HUDEP-2 (cell line): ENCODE results near the gene ATP5PO.
"Not testable (repeated sequence)": the region's sequence is repeated elsewhere in the genome, so short reads cannot be mapped to it uniquely, and the experiment has no call there.

Source experiments
- DNase-seq, 76 experiments: peaks; one replicate each; lab custom pipeline; 2025; ENCODE audit not compliant: unreplicated experiment in 76 of 76; lab: John Stamatoyannopoulos, UW

Gene ATP5PO

DNA sequence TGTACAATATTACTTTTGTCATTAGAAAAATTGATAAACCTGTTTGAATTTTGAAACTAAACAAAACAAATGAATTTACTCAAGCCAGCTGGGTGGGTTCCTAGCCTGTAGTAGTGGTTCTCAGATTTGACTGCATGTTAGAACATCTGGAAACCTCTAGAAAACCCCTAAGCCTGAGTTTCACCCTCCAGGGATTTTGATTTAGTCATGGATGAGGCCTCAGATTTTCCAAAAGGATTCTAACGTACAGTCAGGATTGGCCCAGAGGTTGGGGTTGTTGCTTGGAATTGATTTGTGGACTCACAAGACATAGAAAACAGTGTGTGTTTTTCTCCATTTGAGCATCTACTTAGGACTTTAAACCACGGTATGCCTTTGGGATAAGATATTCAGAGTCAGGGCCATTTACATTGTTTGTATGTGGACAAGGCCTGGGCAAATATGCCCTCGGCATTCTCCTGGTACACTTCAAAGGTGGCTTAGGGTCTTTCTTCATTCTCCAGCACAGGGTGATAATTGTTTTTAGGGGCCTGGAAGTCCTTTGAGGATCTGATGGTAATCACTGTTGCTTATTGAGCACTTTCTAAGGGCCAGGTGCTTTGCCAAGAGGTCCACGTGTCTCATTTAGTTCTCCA is 42.6 kb downstream of the ATP5PO start:
- no peak for DNase-seq

DNA sequence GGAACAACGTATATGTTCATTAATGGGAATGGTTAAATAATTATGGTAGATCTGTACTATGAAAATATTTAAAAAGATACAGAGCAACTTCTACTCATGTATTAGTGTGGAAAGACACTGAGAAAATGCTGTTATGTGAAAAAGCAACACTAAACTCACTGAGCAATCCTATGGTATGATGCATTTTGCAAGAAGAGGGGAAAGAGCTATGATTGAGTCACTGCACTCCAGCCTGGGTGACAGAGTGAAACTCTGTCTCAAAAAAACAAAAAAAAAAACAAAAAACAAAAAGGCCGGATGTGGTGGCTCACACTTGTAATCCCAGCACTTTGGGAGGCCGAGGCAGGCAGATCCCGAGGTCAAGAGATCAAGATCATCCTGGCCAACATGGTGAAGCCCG is 44.4 kb downstream of the ATP5PO start:
- DNase-seq, result no peak

DNA sequence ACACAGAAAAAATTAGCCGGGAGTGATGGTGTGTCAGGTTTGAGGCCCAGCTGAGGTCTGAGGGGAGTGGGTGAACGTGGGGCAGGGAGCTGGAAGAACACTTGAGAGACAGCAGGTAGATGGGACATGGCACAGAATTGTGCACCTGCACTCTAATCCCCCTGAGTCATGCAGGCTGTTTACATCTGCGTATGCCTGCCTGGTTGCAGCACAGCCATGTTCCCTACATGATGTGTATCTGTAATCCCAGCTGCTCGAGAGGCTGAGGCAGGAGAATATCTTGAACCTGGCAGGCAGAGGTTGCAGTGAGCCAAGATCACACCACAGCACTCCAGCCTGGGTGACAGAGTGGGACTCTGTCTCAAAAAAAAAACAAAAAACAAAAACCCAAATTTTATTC is 44.8 kb downstream of the ATP5PO start:
- DNase-seq, result peak in 3 of 76 experiments; percentile 5 to 42 (median 16)

DNA sequence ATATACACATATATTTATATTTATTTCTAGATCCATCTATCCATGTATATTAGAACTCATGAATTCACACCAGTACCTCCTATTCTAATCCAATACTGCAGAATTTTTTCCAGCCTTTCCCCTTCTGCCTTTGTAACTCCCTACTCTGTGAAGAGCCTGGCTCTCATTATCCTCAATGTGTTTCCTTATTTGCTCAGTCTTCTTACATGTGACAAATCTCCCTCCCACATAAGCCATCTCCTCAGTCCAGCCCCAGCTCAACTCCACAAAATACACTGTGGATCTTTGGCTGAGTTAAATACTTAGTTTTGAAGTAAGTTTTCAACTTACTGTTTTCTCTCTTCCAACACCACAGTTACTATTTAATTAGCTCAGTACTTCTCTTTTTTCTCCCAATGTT is 45.7 kb downstream of the ATP5PO start:
- no peak for DNase-seq

DNA sequence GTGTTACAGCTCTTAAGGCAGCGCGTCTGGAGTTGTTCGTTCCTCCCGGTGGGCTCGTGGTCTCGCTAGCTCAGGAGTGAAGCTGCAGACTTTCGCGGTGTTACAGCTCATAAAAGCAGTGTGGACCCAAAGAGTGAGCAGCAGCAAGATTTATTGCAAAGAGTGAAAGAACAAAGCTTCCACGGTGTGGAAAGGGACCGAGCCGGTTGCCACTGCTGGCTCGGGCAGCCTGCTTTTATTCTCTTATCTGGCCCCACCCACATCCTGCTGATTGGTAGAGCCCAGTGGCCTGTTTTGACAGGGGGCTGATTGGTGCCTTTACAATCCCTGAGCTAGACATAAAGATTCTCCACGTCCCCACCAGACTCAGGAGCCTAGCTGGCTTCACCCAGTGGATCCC is 47.7 kb downstream of the ATP5PO start:
- not testable (repeated sequence) for DNase-seq

DNA sequence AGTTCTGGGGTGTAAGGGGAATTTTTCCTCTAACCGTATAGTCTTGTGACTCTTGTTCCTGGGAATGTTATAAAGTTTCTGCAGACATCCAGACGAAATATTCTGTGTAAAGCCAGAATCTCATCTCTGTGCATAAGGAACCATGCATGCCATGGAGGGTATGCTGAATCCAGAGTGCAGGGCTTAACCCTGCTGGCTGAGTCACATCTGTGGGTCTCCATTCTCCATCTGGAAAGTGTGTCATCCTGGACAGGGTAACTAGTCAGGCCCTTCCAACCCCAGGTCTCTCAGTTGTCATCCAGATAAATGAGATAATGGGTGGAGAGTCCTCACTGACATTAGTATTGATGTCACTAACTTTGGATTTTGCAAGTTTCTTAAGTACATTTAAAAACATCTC is 48.8 kb downstream of the ATP5PO start:
- no peak for DNase-seq

DNA sequence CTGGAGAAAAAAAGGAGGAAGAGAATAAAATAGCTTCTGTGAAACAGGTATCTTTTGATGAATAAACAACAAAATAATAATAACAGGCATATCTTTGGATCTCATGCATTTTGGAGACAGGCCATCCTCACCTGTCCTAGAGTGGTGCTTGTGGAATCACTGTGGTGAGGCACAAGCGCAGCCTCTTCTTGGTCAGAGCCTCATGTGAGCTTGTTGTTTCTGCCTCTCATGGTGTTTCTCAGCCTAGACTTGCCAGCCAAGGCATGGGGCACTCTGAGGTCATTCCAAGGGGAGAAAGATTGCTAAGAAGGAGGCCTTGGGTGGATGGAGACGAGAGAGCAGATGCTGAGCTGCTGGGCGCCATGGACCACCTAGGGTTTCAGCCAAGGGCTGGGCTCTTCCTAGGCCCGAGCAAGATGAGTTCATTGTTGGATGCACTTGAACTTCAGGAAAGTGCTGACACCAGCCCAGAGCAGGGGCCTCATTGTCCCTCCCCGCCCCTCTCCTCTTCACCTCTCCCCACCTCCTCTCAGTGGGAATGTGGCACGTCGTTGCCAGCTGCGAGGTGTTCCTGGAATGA is 49.5 kb downstream of the ATP5PO start:
- DNase-seq, result no peak

DNA sequence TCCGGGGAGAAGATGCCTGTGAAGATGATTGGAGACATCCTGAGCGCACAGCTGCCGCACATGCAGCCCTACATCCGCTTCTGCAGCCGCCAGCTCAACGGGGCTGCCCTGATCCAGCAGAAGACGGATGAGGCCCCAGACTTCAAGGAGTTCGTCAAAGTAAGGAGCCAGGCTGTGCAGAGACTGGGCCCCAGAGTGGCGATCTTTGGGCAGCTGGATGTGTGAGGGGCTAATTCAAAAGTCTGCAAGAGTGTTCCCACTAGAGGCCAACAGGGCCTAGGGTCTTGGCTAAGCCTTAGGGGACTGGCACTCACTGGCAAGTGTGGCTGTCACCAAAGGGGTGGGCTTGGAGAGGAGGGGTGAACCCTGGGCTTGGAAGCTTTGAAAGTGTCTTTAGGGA is 50.4 kb downstream of the ATP5PO start:
- no peak for DNase-seq

DNA sequence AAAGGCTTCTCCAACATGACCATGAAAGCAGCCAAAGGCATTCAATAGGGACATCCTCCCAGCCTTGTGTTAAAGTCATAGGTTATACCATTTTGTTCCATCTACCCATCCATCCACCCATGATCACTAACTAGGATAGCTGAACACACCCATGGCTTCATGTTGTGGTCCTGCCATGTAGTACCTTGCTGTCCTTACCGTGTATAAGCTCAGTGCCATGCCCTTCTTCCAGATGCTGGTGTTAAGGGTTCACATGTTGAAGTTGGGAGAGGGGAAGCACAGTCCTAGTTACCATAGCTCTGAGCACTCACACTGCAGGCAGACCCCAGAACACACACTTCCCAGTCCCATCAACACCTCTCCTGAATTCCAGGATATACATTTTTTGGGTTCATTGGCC is 51.5 kb downstream of the ATP5PO start:
- DNase-seq, result no peak

DNA sequence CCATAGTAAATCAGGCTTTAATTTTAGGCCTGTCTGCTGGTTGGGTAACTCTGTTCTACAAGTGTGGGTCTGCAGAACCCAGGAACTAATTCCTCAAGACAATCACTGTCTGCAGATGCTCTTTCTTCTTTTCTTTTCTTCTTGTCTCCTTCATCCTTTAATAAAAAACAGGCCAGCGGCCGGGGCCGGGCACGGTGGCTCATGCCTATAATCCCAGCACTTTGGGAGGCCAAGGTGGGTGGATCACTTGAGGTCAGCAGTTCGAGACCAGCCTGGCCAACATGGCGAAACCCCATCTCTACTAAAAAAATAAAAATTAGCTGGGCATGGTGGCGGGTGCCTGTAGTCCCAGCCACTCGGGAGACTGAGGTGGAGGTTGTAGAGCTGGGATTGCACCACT is 52.4 kb downstream of the ATP5PO start:
- not testable (repeated sequence) for DNase-seq

DNA sequence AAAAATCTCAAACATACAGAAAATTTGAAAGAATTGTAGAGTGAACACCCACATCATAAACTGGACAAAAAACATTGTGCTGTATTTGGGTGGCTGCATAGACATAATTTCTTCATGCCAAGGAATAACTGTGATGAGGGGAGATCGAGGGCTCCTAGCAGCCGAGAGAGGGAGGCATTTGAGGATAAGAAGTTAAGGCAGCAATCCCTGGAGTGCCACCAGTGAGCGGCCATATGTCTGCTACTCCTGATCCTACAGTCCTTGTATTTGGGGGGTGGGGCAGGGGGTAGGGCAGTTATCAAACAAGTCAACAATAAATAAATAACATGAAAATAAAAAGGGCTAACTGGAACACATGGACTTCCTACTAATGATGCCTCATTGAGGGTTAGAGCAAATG is 54.5 kb downstream of the ATP5PO start:
- DNase-seq, result no peak

DNA sequence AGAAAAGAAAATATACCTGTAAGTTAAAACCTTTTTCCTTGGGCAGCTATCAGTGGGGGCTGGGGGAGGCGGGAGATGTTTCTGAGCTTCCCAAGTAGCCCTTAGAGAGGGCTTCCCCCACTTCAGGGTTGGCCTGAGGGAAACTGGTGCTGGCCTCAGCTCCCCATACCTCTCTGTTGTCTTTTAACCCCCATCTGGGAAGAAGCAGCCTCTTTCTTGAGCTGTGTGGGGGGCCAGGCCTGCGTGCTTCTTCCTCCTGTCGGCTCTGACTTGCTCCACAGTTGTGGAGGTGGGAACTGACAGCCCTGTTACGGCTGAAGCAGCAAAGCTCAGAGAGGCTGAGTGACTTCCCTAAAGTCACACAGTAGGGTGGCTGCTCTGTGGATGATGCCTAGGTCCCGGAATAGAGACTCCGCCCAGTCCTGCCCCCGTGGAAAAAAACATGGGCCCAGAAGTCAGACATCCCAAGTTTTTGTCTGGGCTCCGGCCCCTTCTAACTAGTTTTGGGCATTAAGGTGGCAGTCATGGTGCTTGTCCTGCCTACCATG is 55.2 kb downstream of the ATP5PO start:
- DNase-seq, result no peak

DNA sequence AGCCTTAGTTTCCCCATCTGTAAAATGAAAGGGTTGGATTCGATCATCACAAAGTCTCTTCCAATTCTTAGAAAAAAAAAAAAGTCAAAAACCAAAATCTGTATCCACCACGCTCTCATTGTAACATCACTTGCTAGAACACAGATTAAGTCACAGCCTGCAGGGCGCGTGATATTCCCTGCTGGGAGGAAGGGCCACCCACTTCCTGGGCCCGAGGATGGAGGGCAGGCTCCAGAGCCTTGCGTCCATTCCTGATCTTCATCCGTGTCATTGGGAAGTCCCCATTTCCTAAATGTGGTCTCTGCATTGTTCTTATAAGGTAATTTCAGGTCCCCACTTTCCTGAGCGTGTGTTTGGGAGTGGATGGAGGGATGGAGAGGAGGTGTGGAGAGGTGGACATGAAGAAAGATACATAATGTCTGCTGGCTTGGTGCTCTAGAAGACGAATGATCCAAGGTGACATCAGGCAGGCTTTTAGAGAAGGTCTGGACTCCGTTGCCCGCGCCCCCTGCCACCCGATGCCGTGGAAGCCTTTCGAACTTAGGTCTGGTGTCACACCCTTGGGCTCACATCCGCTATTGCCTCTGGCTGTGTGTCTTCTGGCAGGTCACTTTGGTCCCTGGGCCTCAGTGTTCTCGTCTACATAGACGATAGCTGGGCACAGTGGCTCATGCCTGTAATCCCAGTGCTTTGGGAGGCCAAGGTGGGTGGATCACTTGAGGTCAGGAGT is 56.1 kb downstream of the ATP5PO start:
- DNase-seq, result no peak

DNA sequence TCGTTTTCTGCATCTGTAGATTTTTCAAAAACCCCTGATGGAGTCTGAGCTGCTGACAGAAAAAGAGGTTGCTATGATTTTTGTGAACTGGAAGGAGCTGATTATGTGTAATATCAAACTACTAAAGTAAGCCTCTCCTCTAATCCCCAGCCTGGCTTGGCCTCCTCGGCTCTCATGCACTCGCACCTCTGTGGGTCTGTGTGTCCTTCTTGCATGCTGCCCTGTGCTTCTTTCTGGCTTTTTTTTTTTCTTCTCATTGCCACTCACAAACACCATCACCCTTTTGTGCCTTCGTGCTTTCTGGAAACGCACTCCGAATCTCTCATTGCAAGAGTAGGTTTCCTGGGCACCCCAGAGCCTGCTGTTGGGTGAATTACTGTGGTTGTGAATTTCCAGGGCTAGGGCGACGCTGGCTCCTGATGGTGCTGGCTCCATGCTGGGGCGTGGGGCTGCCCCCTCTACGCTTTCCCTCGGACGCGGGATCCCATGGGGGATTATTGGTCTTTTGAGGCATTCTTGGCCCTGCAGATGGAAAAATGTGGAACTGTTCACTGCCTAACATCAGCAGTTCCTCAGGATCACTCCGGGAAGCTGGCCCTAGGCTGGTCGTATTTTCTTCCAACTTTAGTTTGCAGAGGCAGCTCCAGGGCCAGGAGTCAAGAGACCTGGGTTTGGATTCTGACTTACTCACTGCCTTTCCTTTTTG is 56.8 kb downstream of the ATP5PO start:
- DNase-seq, result no peak

DNA sequence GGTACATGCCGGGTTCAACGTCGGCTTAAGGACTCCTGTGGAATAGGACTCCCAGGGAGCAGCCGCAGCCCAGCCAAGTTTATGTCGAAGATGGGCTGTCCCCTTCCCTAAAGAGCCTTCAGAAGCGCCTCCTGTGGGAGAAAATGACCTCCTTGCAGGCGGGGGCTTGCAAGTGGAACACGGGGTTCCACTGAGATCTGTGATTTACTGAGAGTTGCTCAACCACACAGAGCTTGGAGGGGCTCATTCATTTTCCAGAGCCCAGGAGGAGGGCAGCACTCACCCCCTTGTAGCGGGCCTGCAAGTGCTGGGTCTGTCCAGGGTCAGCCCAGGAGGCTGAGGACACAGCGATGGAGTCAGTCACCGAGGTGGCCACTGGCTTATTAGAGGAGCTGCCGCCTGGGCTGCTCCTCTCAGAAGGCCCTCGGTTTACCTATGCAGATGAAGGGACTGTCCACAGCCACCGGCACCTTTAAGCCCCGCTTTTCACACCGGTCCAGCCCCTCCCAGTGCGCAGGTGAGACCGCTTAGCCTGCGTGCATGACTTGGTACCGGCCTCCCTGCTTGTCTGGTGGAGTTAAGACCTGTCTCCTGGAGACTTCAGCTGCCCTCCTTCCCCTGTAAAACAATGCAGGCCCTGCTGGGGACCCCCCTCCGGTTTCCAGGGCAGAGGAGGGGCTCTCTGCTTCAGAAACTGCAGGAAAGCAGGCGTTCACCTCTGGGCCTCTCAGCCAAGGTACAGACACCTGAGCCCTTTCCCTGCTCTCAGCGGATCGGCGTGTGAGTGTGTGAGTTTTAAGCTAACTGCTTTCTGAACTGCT is 57.5 kb downstream of the ATP5PO start:
- DNase-seq, result no peak

DNA sequence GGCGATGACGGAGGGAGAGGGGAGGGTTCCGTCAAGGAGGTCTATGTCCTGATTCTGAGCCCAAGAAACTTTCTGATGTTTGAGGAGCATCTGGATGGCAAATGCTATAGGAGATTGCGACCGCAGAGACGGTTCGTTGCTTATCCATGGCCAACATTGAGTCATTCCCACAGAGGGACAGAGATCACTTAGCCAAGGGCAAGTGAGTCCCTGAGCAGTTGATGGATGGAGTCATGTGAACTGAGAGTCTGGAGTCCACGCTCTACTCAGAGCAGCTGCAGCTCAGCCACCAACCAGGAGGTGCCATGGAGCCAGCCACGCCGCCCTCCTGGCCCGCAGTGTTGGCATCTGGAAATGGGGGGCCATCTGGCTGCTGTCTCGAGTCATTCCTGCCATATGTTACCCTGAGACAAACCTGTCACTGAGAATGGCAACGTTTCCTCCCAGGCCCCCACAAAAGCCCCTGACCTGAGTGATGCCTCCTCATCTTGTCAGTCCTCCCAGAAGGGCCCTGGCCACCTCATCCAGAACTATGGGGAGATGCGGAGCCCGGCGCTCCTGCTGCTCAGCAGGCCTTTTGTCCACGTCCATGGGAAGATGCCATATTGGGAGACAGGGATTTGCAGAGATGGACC is 58.6 kb downstream of the ATP5PO start:
- no peak for DNase-seq

DNA sequence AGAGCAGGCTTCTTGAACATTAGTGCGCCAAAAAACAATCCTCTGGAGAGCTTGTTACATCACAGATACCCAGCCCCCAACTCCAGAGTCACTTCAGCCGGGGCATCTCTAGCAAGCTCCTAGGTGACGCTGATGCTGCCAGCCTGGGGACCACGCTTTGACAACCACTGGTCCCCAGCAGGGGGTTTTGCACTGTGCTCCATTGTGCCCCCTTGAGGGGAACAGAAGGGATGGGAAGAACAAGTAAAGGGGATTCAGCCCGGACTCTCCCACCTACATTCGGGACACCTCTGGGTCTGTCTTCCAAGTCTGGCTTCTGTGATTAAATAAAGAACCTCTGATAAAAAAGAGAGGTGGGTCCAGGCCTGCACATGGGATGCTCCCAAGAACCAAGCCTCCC is 60.4 kb downstream of the ATP5PO start:
- DNase-seq, result peak in 10 of 76 experiments; percentile 5 to 30 (median 12)

DNA sequence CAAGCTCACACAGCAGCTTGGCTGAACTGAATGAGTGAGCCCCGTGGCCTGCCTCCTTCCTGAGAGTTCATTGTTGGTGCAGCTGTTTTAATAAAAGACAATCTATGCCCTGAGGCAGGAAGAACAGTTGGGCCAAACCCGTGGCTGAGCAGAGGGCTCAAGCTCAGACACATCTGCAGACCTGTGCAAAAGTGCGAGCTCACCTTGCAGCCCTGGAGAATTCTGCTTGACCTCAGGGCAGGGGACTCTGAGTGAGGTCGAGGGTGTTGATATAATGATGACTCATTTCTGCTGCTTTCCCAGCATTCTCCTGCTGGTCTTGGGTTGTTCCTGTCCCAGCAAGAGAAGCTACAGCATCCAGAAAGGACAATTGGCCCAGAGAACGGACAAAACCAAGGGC is 61.0 kb downstream of the ATP5PO start:
- no peak for DNase-seq
